Stimulated activated CD8-positive, alpha-beta memory T cell treated with anti-CD3 and anti-CD28 coated beads, Interleukin-12 subunit alpha, Interleukin-12 subunit beta, amount 100 ng/mL, for 4 hours (primary cell): ENCODE data around the gene ZNF700.
"Not testable (repeated sequence)": the region's sequence is repeated elsewhere in the genome, so short reads cannot be mapped to it uniquely, and the experiment has no call there.

ENCODE experiments used
- DNase-seq: peaks from one replicate; pipeline ENCODE4 v3.0.0-alpha.2; 2020; ENCODE audit warnings: low read depth

Gene ZNF700

GRCh38 chr19:11941361-11941887, 16.5 kb downstream of the ZNF700 start:
- DNase-seq, result not testable (repeated sequence)

GRCh38 chr19:11942008-11942842, 17.3 kb downstream of the ZNF700 start:
- DNase-seq, result no peak

GRCh38 chr19:11942843-11943108, 17.9 kb downstream of the ZNF700 start:
- no peak for DNase-seq

GRCh38 chr19:11944656-11945055, 19.7 kb downstream of the ZNF700 start:
- no peak for DNase-seq

- DNase-seq, result no peak
These were observed 23.7 kb downstream of the ZNF700 start for GRCh38 chr19:11948646-11949045.

- DNase-seq, result no peak
These were observed 24.3 kb downstream of the ZNF700 start for GRCh38 chr19:11949201-11949600.

GRCh38 chr19:11949614-11950080, 24.7 kb downstream of the ZNF700 start:
- DNase-seq, result not testable (repeated sequence)

GRCh38 chr19:11950312-11950711, 25.4 kb downstream of the ZNF700 start:
- no peak for DNase-seq

- DNase-seq, result peak; percentile 45
These were observed 38.9 kb downstream of the ZNF700 start for GRCh38 chr19:11963566-11964355.

- no peak for DNase-seq
These were observed 39.6 kb downstream of the ZNF700 start for GRCh38 chr19:11964496-11964857.

GRCh38 chr19:11964858-11965645, 40.1 kb downstream of the ZNF700 start, which contains the start of gene ZNF763:
TSS of gene ZNF763 (plus strand) at chr19:11965040. CDS start at chr19:11965209, 169 bp downstream.
- DNase-seq, result peak; percentile 70

- no peak for DNase-seq
These were observed 45.3 kb downstream of the ZNF700 start for GRCh38 chr19:11970174-11970573.

GRCh38 chr19:11971041-11971440, 46.1 kb downstream of the ZNF700 start:
- DNase-seq, result no peak

- no peak for DNase-seq
These were observed 48.3 kb downstream of the ZNF700 start for GRCh38 chr19:11973019-11973810.

GRCh38 chr19:11978492-11979100, 53.7 kb downstream of the ZNF700 start:
- DNase-seq, result no peak

GRCh38 chr19:11979527-11979926, 54.6 kb downstream of the ZNF700 start:
- no peak for DNase-seq

GRCh38 chr19:11982526-11982925, 57.6 kb downstream of the ZNF700 start:
- DNase-seq, result no peak

- DNase-seq, result no peak
These were observed 60.1 kb downstream of the ZNF700 start for GRCh38 chr19:11984986-11985385.

GRCh38 chr19:11986754-11987153, 61.8 kb downstream of the ZNF700 start:
- no peak for DNase-seq

GRCh38 chr19:11987405-11988281, 62.7 kb downstream of the ZNF700 start:
- DNase-seq, result peak; percentile 81
